HG03521 (cell line): ENCODE data around the gene UCKL1.

Experiments used
- ATAC-seq: cut with Tn5 transposase; IDR thresholded peaks from one replicate; pipeline ENCODE4 v1.9.1; 2021; ENCODE audit warnings: mild to moderate bottlenecking, moderate library complexity; ENCODE audit not compliant: unreplicated experiment

Gene UCKL1

GRCh38 chr20:63959699-63960075 lies 3.5 kb upstream of the UCKL1 start:
- ATAC-seq: no peak

DNA sequence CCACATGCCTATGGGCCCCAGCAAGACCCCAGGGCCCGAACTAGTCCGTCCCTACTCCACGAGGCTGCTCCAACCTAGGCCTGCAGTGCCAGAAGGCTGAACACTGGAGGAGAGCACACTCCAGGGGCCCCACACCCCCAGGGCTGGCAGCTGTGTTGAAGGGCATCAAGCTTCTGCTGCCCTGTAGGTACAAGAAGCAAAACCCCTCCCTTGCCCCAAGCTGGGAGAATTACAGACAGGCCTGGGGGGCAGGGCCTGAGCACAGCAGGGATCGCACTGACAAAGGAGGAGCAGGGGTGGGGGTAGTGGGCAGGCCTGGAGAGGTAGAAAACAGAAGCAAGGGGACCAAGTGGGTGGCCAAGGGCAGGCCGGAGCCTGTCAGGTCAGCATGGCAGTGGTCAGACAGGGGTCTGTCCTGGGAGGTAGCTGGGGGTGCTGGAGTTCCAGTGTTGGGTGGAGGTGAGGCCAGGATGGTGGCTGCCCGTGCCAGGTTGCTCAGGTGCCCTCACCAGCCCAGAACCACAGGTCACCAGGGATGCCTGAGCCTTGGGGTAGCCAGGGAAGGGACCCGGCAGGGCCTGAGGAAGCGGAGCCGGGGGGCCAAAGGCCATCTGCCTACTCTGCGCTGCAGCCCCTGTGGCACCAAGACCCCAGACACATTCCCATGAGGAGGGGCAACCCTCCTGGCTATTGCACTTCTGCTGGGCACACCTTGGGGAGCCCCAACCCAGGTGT lies 2.9 kb upstream of the UCKL1 start:
- no peak for ATAC-seq

DNA sequence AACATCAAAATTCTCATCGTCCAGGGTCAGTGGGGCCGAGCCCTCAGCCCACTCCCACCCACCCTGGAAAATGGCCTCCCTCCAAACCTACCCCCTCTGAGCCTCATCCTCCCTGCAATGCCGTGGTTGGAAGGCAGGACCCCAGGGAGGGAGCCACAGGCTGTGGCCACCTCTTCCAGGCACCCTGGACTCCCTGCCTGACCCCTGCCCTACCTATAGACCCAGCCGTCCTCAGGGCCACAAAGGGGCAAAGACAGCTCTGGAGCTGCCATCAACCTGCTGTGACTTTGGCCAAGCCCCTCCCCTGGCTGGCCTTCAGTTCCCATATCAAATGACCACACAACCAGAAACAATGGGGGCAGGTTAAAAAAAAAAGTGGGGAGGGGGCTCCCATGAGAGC lies 2.3 kb upstream of the UCKL1 start:
- no peak for ATAC-seq

- no peak for ATAC-seq
Observed at GRCh38 chr20:63957690-63958441, 1.6 kb upstream of the UCKL1 start.

GRCh38 chr20:63957004-63957689 lies 931 bp upstream of the UCKL1 start:
- peak; percentile 14 for ATAC-seq

GRCh38 chr20:63956664-63957003 lies 418 bp upstream of the UCKL1 start:
- no peak for ATAC-seq

DNA sequence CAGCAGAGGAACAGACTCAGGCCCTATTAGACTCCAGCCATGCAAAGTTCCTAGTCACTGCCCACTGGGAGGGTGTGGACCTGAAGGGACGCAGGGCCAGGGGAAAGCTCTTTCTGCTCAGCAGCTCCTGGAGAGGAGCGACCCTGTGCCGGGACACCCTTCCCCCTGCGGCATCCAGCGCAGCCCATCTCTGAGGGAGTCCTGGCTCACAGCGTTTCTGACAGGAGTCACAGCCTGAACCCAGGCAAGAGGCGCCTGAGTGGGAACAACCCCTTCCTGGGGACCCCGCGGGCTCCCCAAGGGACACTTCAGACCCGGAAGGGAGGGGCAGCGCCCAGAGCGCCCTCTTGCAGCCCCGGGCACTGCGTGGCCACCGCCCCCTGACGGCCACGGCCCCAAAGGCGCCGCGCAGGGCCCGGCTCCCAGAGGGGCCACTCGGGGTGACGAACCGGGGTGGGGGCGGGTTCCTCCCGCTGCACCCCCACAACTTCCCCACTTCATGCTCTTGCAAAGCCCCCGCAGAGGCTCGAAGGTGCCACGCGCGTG lies 862 bp downstream of the UCKL1 start:
- ATAC-seq: no peak

DNA sequence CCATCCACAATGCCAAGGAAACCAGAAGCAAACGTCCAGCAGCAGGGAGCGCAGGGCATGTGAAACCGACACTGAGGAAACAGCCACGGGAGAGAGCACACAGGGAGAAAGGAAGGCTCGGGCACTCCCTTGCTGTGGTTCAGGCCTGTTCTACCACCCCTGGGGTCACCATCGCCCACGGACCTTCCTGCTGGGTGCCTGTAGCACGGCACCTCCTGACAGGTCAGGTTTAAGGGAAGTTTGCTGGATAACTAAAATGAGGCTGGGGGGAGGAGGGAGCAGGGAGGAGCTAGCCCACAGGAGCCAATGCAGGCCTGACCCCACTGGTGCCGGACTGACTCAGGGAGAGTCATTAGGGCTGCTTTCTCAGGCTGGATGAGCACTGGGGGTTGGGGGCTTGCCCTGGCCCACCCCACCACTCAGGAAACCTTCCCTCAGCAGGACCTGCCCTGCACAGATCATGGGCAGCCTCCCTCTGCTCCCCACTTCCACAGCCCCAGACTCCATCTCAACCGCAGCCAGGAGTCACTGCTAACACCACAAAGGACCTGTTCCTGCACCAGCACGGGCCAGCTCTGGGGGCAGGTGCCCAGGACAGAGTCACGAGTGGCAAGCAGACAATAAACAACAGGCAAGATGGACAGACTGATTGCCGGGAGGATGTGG lies 2.3 kb downstream of the UCKL1 start:
- no peak for ATAC-seq

DNA sequence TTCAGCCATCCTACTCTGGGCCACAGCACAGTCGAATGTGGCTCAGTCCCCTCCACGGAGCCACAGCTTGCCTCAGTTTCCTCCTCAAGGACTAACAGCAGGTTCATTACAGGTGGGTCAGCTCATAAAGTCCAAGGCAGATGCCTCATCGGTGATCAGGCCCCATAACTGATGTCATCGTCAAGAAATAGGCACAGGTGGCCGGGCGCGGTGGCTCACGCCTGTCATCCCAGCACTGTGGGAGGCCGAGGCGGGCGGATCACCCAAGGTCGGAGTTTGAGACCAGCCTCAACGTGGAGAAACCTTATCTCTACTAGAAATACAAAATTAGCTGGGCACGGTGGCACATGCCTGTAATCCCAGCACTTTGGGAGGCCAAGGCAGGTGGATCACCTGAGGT lies 3.4 kb downstream of the UCKL1 start:
- ATAC-seq: no peak

- ATAC-seq: no peak
Observed at GRCh38 chr20:63952210-63952535, 4.0 kb downstream of the UCKL1 start.

- ATAC-seq: no peak
Observed at GRCh38 chr20:63951398-63952209, 4.6 kb downstream of the UCKL1 start.

- ATAC-seq: no peak
Observed at GRCh38 chr20:63950701-63951397, 5.4 kb downstream of the UCKL1 start.

DNA sequence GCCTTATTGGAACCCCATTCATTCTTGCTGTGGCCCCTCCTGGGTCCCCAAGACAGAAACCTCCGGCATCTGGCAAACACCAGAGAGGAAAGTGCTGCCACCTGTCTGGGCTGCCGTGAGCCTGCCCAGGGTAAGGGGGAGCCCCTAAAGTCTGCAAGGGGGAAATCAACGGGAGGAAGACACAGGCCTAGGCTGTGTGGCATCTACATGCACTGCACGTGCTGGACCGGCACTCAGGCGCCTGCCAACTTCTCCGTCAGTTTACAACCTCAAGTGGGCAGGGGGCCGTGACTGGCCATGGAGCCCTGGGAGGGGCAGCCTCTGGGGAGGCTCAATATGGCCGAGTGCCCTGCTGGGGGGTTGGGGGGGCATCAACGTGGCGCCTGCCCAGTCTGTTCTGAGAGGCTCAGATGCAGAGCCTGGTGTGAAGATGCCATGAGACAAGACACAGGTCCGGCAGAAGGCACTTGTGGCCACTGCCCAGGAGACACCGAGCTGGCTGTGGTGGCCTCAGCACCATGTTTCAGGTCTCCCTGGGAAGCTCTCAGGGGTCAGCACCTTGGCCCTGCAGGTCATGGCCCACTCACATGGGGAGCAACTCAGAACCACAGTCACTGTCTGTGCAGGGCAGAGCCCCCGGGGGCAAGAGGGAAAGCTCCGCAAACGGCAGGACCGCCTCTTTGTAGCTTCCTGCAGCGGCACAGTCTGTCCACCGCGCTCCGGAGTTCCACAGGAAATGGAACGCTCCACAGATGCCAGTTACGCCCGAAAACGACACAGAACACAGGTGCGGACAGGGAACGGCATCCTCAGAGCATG lies 8.4 kb downstream of the UCKL1 start:
- no peak for ATAC-seq

GRCh38 chr20:63946986-63947637 lies 9.1 kb downstream of the UCKL1 start:
- ATAC-seq: no peak

GRCh38 chr20:63945921-63946920 lies 10.0 kb downstream of the UCKL1 start:
- no peak for ATAC-seq

DNA sequence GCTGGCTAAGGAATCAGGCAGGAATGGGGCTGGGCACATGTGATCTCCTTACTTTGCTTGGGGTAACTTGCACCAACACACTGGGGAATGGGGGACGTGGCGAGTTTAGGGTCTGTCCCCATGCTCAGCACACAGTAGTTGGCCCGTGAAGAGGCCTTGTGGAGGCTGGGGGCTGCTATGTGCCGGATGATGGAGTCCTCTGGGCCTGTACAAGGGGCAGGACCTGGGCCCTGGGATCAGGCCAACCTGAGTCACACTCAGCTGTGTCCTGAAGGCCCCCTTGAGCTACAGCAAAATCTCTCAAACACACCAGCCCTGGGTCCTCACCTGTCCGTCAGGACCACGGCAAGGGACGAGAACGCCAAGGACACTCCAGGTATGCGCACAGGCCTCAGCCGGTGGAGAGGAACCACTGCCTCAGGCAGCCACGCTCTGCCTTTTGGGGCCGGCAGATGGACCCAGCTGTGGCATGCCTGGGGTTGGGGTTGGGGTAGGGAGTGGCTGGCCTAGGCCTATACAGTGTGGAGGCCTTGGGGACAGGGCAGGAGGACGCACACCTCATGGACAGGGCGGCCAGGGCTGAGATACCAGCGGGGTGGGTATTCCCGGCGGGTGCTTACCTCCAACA lies 11.1 kb downstream of the UCKL1 start:
- ATAC-seq: no peak
